NT2/D1 (cell line): ENCODE results near the gene P2RX7.
A peak's percentile ranks its signal among the peaks of the same experiment; 100 is the strongest.

ENCODE experiments used
- DNase-seq: peaks from one replicate; pipeline ENCODE4 v3.0.0-alpha.2; 2011; ENCODE audit warnings: low read depth, low spot score
- H3K27me3 ChIP-seq: 2 replicates; pipeline ENCODE4 v1.6.0; 2011; ENCODE audit warnings: mild to moderate bottlenecking; ENCODE audit not compliant: insufficient read length, insufficient read depth
- H3K36me3 ChIP-seq: 2 replicates; pipeline ENCODE4 v1.6.1; 2011; ENCODE audit warnings: mild to moderate bottlenecking, low read length, mixed read lengths; ENCODE audit not compliant: insufficient read depth, insufficient read length
- H3K4me1 ChIP-seq: 2 replicates; pipeline ENCODE4 v1.5.1; 2011; ENCODE audit not compliant: insufficient read depth, insufficient read length
- H3K4me3 ChIP-seq: 2 replicates; pipeline ENCODE4 v1.5.1; 2011; ENCODE audit warnings: low read depth; ENCODE audit not compliant: insufficient read length
- H3K9ac ChIP-seq: 2 replicates; pipeline ENCODE4 v1.6.0; 2011; ENCODE audit warnings: low read depth; ENCODE audit not compliant: insufficient read length
- H3K9me3 ChIP-seq: 2 replicates; pipeline ENCODE4 v1.5.1; 2011; ENCODE audit warnings: mild to moderate bottlenecking, low read length; ENCODE audit not compliant: insufficient read depth
- SUZ12 ChIP-seq: IDR thresholded peaks from 2 replicates; pipeline ENCODE4 v1.6.1; 2011; ENCODE audit not compliant: insufficient read length, insufficient read depth; ENCODE audit errors: extremely low read depth
- YY1 ChIP-seq: IDR thresholded peaks from 2 replicates; pipeline ENCODE4 v1.6.1; 2011; ENCODE audit not compliant: insufficient read length, insufficient read depth
- ZNF274 ChIP-seq: IDR thresholded peaks from 2 replicates; pipeline ENCODE4 v1.6.1; 2011; ENCODE audit warnings: mild to moderate bottlenecking, low read depth, low read length

Gene P2RX7

DNA sequence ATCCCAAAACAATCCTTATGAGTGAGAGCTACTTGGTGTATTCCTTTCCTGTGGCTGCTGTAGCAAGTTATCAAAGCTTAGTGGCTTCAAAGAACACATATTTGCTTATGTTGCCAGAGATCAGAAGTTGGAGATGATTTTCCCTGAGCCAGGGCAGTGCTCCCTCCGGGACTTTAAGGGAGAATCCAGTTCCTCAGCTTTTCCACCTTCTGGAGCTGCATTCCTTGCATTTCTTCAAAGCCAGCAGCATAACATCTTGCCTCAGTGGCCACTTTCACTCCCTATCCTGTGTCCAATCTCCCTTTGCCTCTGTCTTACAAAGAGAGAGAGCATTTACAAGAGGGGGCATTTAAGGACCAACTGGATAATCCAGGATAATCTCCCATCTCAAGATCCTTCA, 33.7 kb downstream of the P2RX7 start:
- no peak overlapping the region for H3K9ac ChIP-seq
- H3K9me3 ChIP-seq, result no peaks in the 10 kb centered on the region
- H3K4me3 ChIP-seq, result no peak overlapping the region
- H3K27me3 ChIP-seq, result no peaks in the 10 kb centered on the region
- no peaks in the 10 kb centered on the region for H3K36me3 ChIP-seq
- no peak for TF ChIP-seq ZNF274
- no peak for TF ChIP-seq SUZ12
- TF ChIP-seq YY1, result no peak
- peaks cover 6% of the 10 kb centered on the region for H3K4me1 ChIP-seq
- DNase-seq, result no peak

GRCh38 chr12:121167232-121167820, 34.6 kb downstream of the P2RX7 start:
- TF ChIP-seq SUZ12 (no peak), ZNF274 (no peak), YY1 (no peak)
- Histone ChIP-seq H3K27me3 (no peaks in the 10 kb centered on the region), H3K36me3 (no peaks in the 10 kb centered on the region), H3K4me1 (peaks cover 6% of the 10 kb centered on the region), H3K4me3 (no peak overlapping the region), H3K9me3 (no peaks in the 10 kb centered on the region), H3K9ac (no peak overlapping the region)
- no peak for DNase-seq

DNA sequence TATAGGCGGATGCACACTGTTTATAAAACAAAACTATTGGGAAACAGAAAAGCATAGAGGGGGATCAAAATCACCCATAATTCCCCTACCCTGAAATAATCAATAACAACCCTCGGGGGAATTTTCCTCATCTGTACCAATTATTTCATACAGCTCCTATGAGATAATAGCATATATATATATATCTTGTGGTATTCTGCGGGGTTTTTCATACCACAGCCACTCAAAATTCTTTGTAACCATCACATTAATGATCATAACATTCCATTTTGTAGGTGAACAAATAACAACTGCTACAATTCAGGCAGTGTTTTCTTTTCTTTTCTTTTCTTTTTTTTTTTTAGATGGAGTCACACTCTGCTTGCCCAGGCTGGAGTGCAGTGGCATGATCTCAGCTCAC, 35.3 kb downstream of the P2RX7 start:
- TF ChIP-seq SUZ12, result no peak
- TF ChIP-seq ZNF274, result no peak
- no peak for TF ChIP-seq YY1
- DNase-seq, result no peak
- no peak overlapping the region for H3K4me3 ChIP-seq
- no peaks in the 10 kb centered on the region for H3K27me3 ChIP-seq
- H3K9me3 ChIP-seq, result no peaks in the 10 kb centered on the region
- no peak overlapping the region for H3K9ac ChIP-seq
- H3K4me1 ChIP-seq, result peaks cover 6% of the 10 kb centered on the region
- H3K36me3 ChIP-seq, result no peaks in the 10 kb centered on the region

- H3K4me3 ChIP-seq, result no peak overlapping the region
- TF ChIP-seq ZNF274 (no peak), YY1 (no peak), SUZ12 (no peak)
- H3K9ac ChIP-seq, result no peak overlapping the region
- H3K36me3 ChIP-seq, result no peaks in the 10 kb centered on the region
- H3K27me3 ChIP-seq, result no peaks in the 10 kb centered on the region
- no peaks in the 10 kb centered on the region for H3K9me3 ChIP-seq
- peaks cover 6% of the 10 kb centered on the region for H3K4me1 ChIP-seq
- peak; percentile 27 for DNase-seq
These were observed 37.5 kb downstream of the P2RX7 start for GRCh38 chr12:121170151-121170550.

DNA sequence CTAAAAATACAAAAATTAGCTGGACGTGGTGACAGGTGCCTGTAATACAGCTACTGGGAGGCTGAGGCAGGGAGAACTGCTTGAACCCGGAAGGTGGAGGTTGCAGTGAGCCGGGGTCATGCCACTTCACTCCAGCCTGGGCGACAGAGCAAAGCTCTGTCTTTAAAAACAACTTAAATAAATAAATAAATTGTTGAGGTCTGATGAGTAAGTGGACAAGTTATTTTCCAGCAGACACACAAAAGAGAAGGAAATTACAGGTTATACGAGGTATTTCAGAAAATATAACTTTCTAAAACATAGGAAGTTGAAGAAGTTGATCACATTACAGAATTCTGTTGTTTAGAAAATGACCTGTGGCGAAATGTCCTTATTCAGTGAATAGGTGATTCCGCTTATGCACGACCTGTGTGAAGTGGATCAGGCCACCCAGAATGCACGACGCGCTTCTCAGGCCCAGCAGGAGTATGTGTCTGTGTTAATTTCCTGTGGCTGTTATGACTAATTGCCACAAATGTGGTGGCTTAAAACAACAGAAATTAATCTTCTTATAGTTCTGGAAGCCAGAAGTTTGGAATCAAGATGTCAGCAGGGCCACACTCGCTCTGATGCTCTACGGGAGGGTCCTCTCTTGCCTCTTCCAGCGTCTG, 38.1 kb downstream of the P2RX7 start:
- TF ChIP-seq ZNF274 (no peak), YY1 (no peak), SUZ12 (no peak)
- DNase-seq, result no peak
- no peaks in the 10 kb centered on the region for H3K36me3 ChIP-seq
- no peak overlapping the region for H3K4me3 ChIP-seq
- peaks cover 6% of the 10 kb centered on the region for H3K4me1 ChIP-seq
- no peaks in the 10 kb centered on the region for H3K27me3 ChIP-seq
- no peak overlapping the region for H3K9ac ChIP-seq
- H3K9me3 ChIP-seq, result no peaks in the 10 kb centered on the region

DNA sequence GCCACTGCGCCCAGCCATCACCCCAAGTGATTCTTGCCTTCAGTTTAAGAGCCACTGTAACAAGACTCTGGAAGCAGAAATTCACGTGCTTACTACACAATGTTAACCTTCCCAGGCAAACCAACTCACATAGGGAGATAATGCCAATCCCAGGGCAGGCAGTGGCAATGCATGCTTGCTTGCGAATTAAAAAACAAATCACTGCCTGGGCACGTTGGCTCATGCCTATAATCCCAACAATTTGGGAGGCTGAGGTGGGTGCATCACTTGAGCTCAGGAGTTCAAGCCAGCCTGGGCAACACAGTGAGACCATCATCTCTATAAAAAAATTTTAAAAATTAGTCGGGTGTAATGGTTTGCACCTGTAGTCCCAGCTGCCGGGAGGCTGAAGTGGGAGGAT, 39.5 kb downstream of the P2RX7 start:
- Histone ChIP-seq H3K4me3 (no peak overlapping the region), H3K9me3 (no peaks in the 10 kb centered on the region), H3K27me3 (no peaks in the 10 kb centered on the region), H3K9ac (no peak overlapping the region), H3K4me1 (peaks cover 6% of the 10 kb centered on the region), H3K36me3 (no peaks in the 10 kb centered on the region)
- DNase-seq, result no peak
- TF ChIP-seq SUZ12 (no peak), YY1 (no peak), ZNF274 (no peak)

DNA sequence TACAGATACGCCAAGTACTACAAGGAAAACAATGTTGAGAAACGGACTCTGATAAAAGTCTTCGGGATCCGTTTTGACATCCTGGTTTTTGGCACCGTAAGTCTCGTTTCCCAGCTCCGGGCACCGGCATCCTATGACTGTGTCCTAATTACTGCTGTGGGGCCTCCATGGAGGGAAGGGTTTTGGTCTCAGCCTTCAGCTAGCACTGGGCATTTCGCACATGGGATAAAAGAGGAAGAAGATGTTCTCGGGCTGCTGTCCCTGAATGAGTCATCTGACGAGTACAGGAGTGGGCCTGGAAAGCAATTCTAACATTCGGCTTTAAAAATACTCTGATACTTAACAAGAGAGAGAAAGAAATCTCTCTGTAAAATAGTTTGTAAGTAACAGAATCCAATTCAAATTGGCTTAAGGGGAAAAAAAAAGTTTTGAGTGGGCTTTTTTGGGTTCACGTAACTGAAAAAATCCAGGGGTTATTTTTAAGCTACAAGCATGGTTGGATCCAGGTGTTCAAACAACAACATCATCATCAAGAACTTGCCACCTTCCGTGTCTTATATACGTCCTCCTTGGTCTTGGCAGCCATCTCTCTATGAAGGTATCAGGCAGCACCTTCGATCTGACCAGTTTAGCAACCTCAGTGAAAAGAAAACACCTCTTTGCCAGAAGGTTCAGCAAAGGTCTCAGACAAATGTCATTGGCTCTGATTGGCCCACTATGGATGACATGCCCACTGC, 42.9 kb downstream of the P2RX7 start:
- TF ChIP-seq ZNF274, result no peak
- no peak for TF ChIP-seq SUZ12
- TF ChIP-seq YY1, result no peak

More for the DNA sequence above, 42.9 kb downstream of the P2RX7 start:
- H3K9me3 ChIP-seq, result no peaks in the 10 kb centered on the region
- no peaks in the 10 kb centered on the region for H3K27me3 ChIP-seq
- H3K36me3 ChIP-seq, result no peaks in the 10 kb centered on the region
- DNase-seq, result no peak
- H3K4me3 ChIP-seq, result no peak overlapping the region
- no peaks in the 10 kb centered on the region for H3K4me1 ChIP-seq
- no peak overlapping the region for H3K9ac ChIP-seq
